Measurements from ENCODE around the gene RAB3B.

RAB3B gene

GRCh38 chr1:51955797-51956527, 34.5 kb downstream of the RAB3B start:
- DNase-seq = no peak

DNA sequence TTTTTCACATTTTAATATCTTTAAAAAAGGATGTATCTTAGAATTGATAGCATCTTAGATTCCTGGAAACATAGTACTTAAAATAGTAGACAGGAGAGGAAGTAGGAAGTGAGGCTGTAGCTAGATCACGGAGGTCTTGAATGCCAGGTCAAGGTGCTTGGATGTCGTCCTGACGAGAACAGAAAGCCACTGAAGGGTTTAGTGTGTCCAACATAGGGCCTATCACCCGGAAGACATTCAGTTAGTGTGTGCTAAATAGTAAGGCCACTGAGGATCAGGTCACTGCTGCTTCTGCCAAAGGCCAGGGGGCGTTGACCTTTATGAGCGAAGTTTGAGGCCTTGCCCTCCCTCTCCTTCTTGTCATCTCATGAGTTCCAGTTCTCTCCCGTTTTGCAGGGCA, 35.7 kb downstream of the RAB3B start:
- no peak for DNase-seq

GRCh38 chr1:51953079-51953478, 37.4 kb downstream of the RAB3B start:
- no peak for DNase-seq

DNA sequence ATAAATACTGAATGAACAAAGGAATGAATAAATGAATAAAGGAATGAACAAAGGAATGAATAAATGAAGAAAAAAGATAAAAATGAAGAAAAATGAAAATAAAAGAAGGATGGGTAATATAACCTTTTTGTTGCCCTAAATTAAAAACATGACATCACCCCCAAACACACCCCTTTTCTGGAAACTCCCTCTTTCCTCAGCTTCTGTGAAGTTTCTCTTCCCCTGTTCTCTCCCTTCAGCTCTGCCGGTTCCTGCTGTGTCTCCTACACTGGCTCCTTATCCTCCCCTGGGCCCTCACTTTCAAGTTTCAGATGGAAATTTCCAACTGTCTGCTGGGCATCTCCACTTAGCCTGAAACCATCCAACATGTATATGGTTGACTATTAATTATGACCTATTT, 37.9 kb downstream of the RAB3B start:
- no peak for DNase-seq

- DNase-seq = no peak
These were observed 39.8 kb downstream of the RAB3B start for GRCh38 chr1:51950701-51951100.

DNA sequence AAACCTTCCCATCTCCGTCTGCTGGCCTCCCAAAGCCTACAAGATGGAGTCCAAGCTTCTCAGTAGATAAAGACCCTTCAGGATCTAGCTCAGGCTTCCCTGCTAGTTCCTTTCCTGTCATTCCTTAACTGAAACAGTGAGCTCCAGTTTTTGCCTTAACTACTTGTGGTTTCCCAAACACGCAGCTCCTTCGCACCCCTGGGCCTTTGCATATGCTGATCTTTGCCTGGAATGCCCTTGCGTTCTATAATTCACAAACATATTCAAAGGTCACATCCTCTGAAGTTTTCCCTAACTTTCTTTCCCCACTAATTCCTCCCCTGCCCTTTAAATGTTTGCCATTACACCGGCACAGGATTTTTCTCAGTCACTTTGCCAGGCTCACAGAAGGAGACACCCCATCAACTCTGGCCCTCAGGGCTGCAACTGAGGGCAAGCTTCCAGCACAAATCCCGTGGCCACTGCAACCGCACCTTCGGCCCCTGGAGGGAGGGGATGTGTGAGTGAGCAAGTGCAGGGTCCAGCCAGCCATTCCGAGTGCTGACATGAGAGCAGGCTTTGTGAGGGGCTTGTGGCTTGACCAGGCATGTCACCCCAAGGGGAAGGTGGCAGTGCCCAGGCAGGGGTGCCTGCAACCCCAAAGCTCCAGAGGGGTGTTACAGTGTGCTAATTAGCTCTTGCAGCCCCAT, 41.3 kb downstream of the RAB3B start:
- no peak for DNase-seq

- no peak for DNase-seq
These were observed 42.0 kb downstream of the RAB3B start for GRCh38 chr1:51948491-51948915.

GRCh38 chr1:51946300-51946699, 44.2 kb downstream of the RAB3B start:
- no peak for DNase-seq

- DNase-seq = no peak
These were observed 44.9 kb downstream of the RAB3B start for GRCh38 chr1:51945591-51945990.

GRCh38 chr1:51942281-51942680, 48.2 kb downstream of the RAB3B start:
- no peak for DNase-seq

DNA sequence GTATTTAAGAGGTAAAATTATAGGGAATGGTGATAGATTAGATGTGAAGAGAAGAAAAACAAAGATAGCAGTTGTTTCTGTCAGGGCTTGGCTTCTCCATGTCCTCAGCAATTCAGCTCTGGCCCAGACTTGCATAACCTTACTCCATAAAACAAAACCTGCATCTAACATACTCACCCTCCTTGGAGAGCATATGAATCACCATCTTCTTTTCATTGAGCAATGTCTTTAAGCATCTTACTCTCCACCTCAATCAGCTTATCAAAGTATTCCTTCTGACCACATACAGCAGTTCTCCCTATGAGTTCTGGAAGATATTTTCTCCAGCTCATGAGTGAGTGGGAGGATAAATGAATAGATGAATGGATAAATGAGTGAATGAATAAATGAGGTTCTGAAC, 49.0 kb downstream of the RAB3B start:
- no peak for DNase-seq

DNA sequence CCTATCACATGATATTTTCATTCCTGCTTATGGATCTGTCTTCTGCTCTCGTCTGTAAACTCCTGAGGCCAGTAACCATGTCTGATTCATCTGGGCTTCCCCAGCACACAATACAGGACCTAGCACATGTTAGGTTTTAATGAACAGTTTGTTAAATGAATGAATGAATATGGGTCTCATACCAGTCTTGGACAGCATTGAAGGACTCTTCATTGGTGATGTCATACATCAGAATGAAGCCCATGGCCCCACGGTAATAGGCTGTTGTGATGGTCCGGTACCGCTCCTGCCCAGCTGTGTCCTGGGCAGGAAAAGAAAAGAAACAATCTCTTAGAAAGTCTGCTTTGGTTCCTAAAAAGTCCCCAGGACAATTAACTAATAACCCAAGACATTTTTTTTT, 53.4 kb downstream of the RAB3B start:
- no peak for DNase-seq

DNA sequence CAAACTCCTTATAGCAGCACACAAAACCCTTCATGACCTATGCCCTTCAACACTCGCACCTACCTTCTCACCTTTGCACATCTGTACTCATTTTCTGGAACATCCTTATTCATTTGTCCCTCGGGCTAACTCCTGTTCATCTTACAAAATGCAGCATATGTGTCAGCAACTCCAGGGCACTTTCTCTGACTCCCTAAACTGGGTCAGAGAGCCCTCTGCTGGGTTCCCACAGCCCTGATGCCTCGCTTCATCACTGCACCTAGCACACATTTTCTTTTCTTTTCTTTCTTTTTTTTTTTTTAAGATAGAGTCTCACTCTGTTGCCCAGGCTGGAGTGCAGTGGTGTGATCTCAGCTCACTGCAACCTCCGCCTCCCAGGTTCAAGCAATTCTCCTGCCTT, 54.0 kb downstream of the RAB3B start:
- DNase-seq = no peak

- no peak for DNase-seq
These were observed 57.2 kb downstream of the RAB3B start for GRCh38 chr1:51933344-51933743.

GRCh38 chr1:51930329-51930728, 60.2 kb downstream of the RAB3B start:
- no peak for DNase-seq

GRCh38 chr1:51928896-51929295, 61.6 kb downstream of the RAB3B start:
- no peak for DNase-seq

GRCh38 chr1:51927029-51927428, 63.5 kb downstream of the RAB3B start:
- DNase-seq = no peak

DNA sequence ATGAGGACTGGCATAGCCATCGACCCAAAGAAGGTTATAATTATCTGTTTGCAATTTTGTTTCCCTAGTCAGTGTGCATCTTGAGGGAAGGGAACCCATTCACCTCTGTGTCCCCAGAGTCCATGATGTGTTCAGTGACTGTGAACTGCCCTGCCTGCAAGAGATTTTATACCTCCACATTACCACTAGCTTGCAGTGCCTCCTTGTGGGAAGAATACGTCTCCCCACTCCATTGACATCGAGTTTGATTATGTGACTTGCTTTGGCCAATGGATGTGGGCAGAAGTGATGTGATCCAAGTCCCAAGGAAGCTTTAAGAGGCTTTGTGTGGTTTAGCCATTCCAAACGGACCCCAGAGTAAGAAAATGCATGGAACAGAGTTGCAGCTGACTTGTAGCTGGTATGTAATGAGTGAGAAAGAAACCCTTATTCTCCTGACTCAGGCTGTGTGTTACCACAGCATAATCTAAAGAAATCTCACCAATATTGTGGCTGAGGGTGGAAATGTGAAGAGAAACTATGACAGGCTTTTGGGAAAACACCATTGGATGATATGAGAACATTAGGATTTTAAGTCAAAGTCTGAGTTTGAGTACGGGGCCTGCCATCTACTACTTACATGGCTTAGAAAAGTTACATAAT, 64.2 kb downstream of the RAB3B start:
- no peak for DNase-seq

DNA sequence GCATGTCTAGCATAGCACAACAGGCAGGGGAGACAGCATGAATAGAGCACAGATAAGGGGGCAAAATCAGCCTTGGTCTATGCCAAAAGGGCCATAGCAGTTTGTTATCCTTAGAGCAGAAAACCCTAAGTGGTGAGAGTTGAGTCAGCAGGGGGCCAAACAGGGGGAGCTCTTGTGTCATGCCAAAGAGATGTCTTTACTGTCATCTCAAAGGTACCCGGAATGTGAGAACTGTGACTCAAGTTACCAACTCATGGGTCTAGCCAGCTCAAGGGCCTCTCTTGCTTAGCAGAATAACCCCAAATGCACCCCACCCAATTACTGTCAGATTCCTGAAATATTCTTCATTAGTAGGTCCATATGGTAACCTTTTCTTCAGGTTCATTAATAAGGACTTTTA, 66.0 kb downstream of the RAB3B start:
- DNase-seq = no peak

- no peak for DNase-seq
These were observed 68.5 kb downstream of the RAB3B start for GRCh38 chr1:51922040-51922439.

- no peak for DNase-seq
These were observed 70.4 kb downstream of the RAB3B start for GRCh38 chr1:51920130-51920529.

DNA sequence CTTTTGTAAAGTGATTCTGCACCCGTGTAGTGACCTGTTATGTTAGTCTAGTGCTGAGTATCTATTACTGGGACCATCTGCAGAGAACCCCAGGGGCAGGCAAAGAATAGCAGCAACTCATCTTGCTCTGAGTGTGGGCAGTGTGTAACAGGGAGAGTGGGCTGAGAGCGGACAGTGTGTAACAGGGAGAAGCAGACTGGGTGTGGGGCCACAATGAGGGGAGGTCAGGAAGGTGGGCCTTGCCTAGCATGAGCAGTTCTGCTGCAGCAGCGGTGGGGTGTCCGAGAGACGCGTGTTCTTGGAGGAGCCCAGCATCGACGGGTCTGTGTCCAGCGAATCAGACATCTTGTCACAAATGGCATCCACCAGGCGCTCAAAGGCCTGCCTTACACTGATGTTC, 70.8 kb downstream of the RAB3B start:
- no peak for DNase-seq

DNA sequence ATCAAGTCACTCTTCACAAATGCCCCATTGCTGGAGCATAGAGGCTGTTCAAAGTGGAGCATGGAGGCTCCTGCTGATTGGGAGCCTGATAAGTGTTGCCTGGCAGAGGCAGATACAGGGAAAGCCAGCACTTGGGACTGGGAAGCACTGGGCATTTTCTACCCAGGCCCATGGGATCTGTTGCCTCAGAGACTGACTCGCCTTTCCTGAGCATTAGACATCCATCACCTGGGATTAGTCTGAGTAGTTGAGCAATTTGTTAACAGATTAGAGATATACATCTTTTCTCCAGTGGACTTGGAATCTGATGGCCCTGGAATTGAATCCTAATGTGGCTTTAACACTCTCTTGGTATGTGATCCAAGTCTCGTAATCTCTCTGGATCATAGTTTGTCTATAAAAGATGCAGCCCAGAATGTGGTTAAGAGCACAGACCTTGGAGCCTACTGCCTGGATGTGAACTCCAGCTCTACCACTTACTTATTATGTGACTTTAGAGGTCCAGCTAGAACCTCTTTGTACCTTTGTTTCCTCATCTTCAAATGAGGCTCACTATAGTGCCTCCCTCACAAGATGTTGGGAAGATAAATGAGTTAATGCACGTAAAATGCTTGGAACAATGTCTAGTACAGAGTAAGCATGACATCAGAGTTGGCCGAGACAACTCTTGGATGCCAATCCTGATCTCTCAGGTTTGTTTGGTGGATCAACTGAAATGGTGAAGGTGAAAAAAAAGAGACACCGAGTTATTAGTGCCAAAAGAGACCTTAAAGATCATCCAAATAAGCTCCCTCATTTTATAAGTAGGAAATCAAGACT, 73.7 kb downstream of the RAB3B start:
- no peak for DNase-seq

All from activated CD8-positive, alpha-beta memory T cell treated with anti-CD3 and anti-CD28 coated beads, Interleukin-2, amount 50 U/mL, for 4 hours (primary cell).